IMR-90 (cell line): ENCODE data around the gene GOLIM4. TPM values are rescaled to one million over a fixed set of nuclear protein-coding genes. Genes with fewer than 3 reads are reported as not detected.
A peak's percentile ranks its signal among the peaks of the same experiment; 100 is the strongest.

Experiments used
- ATAC-seq: fragments of 200-7000 bp; cut with Tn5 transposase; 2 replicates; pipeline ENCODE4 v1.9.1; 2020; ENCODE audit warnings: low read depth, mild to moderate bottlenecking, moderate library complexity
- BruUV-seq: library from RNA; stranded (reverse); fragments of 400-500 nt; replicated peaks from 2 replicates; lab custom pipeline; 2021; lab: Mats Ljungman, UMichigan
- CTCF ChIA-PET: fragments of 300-600 bp; formaldehyde crosslinking; extraction: SDS; loops from one replicate; lab custom pipeline; 2021; ENCODE audit warnings: antibody characterized with exemption; lab: Yijun Ruan, JAX
- POLR2A ChIA-PET: fragments of 300-600 bp; sonication (Branson Sonifier 250); formaldehyde crosslinking; loops from one replicate; lab custom pipeline; 2022; ENCODE audit warnings: antibody characterized with exemption; ENCODE audit not compliant: unreplicated experiment; lab: Charles Lee
- DNase-seq: peaks from one replicate; pipeline ENCODE4 v3.0.0; 2013
- H2AFZ ChIP-seq: replicated peaks from 2 replicates; pipeline ENCODE3; 2013; ENCODE audit warnings: low read length, mild to moderate bottlenecking; ENCODE audit not compliant: poor library complexity
- H2AK5ac ChIP-seq: 2 replicates; pipeline ENCODE4 v1.6.1; 2013; ENCODE audit warnings: low read depth, low read length, inconsistent platforms
- H2AK9ac ChIP-seq: replicated peaks from 2 replicates; pipeline ENCODE3; 2013; ENCODE audit warnings: mild to moderate bottlenecking, low read depth, low read length, moderate library complexity; ENCODE audit not compliant: poor library complexity
- H2BK120ac ChIP-seq: 2 replicates; pipeline ENCODE4 v1.6.1; 2013; ENCODE audit warnings: low read depth, low read length, inconsistent platforms
- H2BK15ac ChIP-seq: 3 replicates; pipeline ENCODE4 v1.6.1; 2013; ENCODE audit warnings: low read depth, low read length, inconsistent platforms
- H2BK20ac ChIP-seq: 2 replicates; pipeline ENCODE4 v1.6.1; 2013; ENCODE audit warnings: low read depth, mild to moderate bottlenecking, inconsistent platforms, low read length, moderate library complexity
- H2BK5ac ChIP-seq: 2 replicates; pipeline ENCODE4 v1.6.1; 2013; ENCODE audit warnings: mild to moderate bottlenecking, low read depth, low read length, inconsistent platforms; ENCODE audit not compliant: poor library complexity, severe bottlenecking
- H3K14ac ChIP-seq: replicated peaks from 2 replicates; pipeline ENCODE4 v1.6.1; 2013; ENCODE audit warnings: low read depth, low read length, inconsistent platforms
- H3K18ac ChIP-seq: 2 replicates; pipeline ENCODE4 v1.6.1; 2013; ENCODE audit warnings: low read depth, low read length, control low read depth
- H3K23ac ChIP-seq: 2 replicates; pipeline ENCODE4 v1.6.1; 2013; ENCODE audit warnings: low read depth, low read length, inconsistent platforms
- H3K27ac ChIP-seq: 2 replicates; pipeline ENCODE4 v1.5.1; 2013; ENCODE audit warnings: mild to moderate bottlenecking, control low read depth, low read length; ENCODE audit not compliant: insufficient read depth
- H3K27me3 ChIP-seq: 2 replicates; pipeline ENCODE4 v1.6.1; 2013; ENCODE audit warnings: low read length; ENCODE audit not compliant: control insufficient read depth, insufficient read depth
- H3K36me3 ChIP-seq: 2 replicates; pipeline ENCODE4 v1.6.1; 2013; ENCODE audit warnings: low read length, mixed read lengths; ENCODE audit not compliant: control insufficient read depth, insufficient read depth
- H3K4ac ChIP-seq: 2 replicates; pipeline ENCODE4 v1.6.1; 2013; ENCODE audit warnings: low read depth, low read length, inconsistent platforms
- H3K4me1 ChIP-seq: 2 replicates; pipeline ENCODE4 v1.6.1; 2013; ENCODE audit warnings: low read length, mixed read lengths; ENCODE audit not compliant: control insufficient read depth, insufficient read depth
- H3K4me2 ChIP-seq: 2 replicates; pipeline ENCODE4 v1.6.1; 2013; ENCODE audit warnings: low read depth, mild to moderate bottlenecking, control low read depth, low read length, moderate library complexity
- H3K4me3 ChIP-seq: 2 replicates; pipeline ENCODE4 v1.5.1; 2013; ENCODE audit warnings: low read depth, mild to moderate bottlenecking, control low read depth, low read length, moderate library complexity; ENCODE audit not compliant: insufficient read depth
- H3K56ac ChIP-seq: 2 replicates; pipeline ENCODE4 v1.6.1; 2013; ENCODE audit warnings: low read length, inconsistent platforms; ENCODE audit not compliant: insufficient read depth; ENCODE audit errors: extremely low read depth
- H3K79me1 ChIP-seq, 2 experiments: 2 replicates each; pipeline ENCODE4 v1.6.1; 2013; ENCODE audit warnings: low read length in 2 of 2, inconsistent platforms in 1 of 2, low read depth in 1 of 2
- H3K9ac ChIP-seq: 2 replicates; pipeline ENCODE4 v1.6.1; 2013; ENCODE audit warnings: low read depth, low read length, control low read depth
- H3K9me1 ChIP-seq: 2 replicates; pipeline ENCODE4 v1.6.1; 2013; ENCODE audit warnings: low read length, inconsistent platforms; ENCODE audit not compliant: insufficient read depth
- H3K9me3 ChIP-seq: 2 replicates; pipeline ENCODE4 v1.6.1; 2013; ENCODE audit warnings: low read length; ENCODE audit not compliant: control insufficient read depth, insufficient read depth
- H4K20me1 ChIP-seq: 2 replicates; pipeline ENCODE4 v1.6.1; 2013; ENCODE audit warnings: low read length, inconsistent platforms; ENCODE audit not compliant: insufficient read depth
- H4K5ac ChIP-seq: 2 replicates; pipeline ENCODE4 v1.6.1; 2013; ENCODE audit warnings: mild to moderate bottlenecking, low read depth, low read length, control low read depth
- H4K8ac ChIP-seq, 2 experiments: 2 replicates each; pipeline ENCODE4 v1.6.1; 2013; ENCODE audit warnings: low read depth in 2 of 2, low read length in 2 of 2, control low read depth in 1 of 2, inconsistent platforms in 1 of 2
- H4K91ac ChIP-seq: 2 replicates; pipeline ENCODE4 v1.6.1; 2013; ENCODE audit warnings: low read depth, low read length, inconsistent platforms; ENCODE audit not compliant: insufficient read depth
- BHLHE40 ChIP-seq: fragments of 150-350 bp; IDR thresholded peaks from 2 replicates; pipeline ENCODE4 v1.6.1; 2016; ENCODE audit warnings: mild to moderate bottlenecking, low read depth, low read length
- CEBPB ChIP-seq: IDR thresholded peaks from 2 replicates; pipeline ENCODE4 v1.6.1; 2012; ENCODE audit warnings: low read depth, low read length, improper control_type of control experiment
- CHD1 ChIP-seq: IDR thresholded peaks from 2 replicates; pipeline ENCODE4 v1.6.1; 2012; ENCODE audit warnings: low read depth, low read length, improper control_type of control experiment
- FOS ChIP-seq: fragments of 150-350 bp; IDR thresholded peaks from 2 replicates; pipeline ENCODE4 v1.6.1; 2016; ENCODE audit warnings: low read depth, low read length
- MAFK ChIP-seq: IDR thresholded peaks from 2 replicates; pipeline ENCODE4 v1.6.1; 2012; ENCODE audit warnings: low read depth, low read length, improper control_type of control experiment
- MAZ ChIP-seq: IDR thresholded peaks from 2 replicates; pipeline ENCODE4 v1.6.1; 2012; ENCODE audit warnings: low read depth, mild to moderate bottlenecking, low read length, improper control_type of control experiment, moderate library complexity, borderline replicate concordance
- MXI1 ChIP-seq: IDR thresholded peaks from 2 replicates; pipeline ENCODE4 v1.6.1; 2012; ENCODE audit warnings: low read depth, mild to moderate bottlenecking, low read length, moderate library complexity, borderline replicate concordance
- NFE2L2 ChIP-seq: fragments of 150-350 bp; IDR thresholded peaks from 2 replicates; pipeline ENCODE4 v1.6.1; 2016; ENCODE audit warnings: low read depth, mild to moderate bottlenecking, low read length
- POLR2A ChIP-seq: IDR thresholded peaks from 2 replicates; pipeline ENCODE4 v1.6.1; 2012; ENCODE audit warnings: mild to moderate bottlenecking, low read depth, low read length
- RAD21 ChIP-seq: IDR thresholded peaks from 2 replicates; pipeline ENCODE4 v1.6.1; 2012; ENCODE audit warnings: low read length, improper control_type of control experiment
- RCOR1 ChIP-seq: IDR thresholded peaks from 2 replicates; pipeline ENCODE4 v1.6.1; 2012; ENCODE audit warnings: mild to moderate bottlenecking, low read length, improper control_type of control experiment; ENCODE audit not compliant: insufficient replicate concordance
- RFX5 ChIP-seq: IDR thresholded peaks from 2 replicates; pipeline ENCODE4 v1.8.0; 2012; ENCODE audit warnings: low read depth, mild to moderate bottlenecking, low read length, moderate library complexity
- SMC3 ChIP-seq: fragments of 150-350 bp; IDR thresholded peaks from 2 replicates; pipeline ENCODE4 v1.6.1; 2016; ENCODE audit warnings: low read depth, mild to moderate bottlenecking, antibody characterized with exemption, low read length, moderate library complexity
- WGBS, 2 experiments: methylation state at CpG; one replicate each; pipeline versions ENCODE4 v1.1.5 to v1.1.7; 2013; ENCODE audit warnings: missing lambda C conversion rate in 2 of 2; ENCODE audit not compliant: insufficient read length in 1 of 2; ENCODE audit errors: extremely low coverage in 2 of 2; 5-methylcytosine and 5-hydroxymethylcytosine counted together
- dilution Hi-C: fragments of 300-500 bp; cut with HindIII; formaldehyde crosslinking; loops from one replicate; pipeline ENCODE4 v1.14.3; 2018; ENCODE audit warnings: low sequenced_read_pairs; ENCODE audit not compliant: unreplicated experiment
- in situ Hi-C: fragments of 300-500 bp; cut with MboI; formaldehyde crosslinking; loops from 3 replicates; pipeline ENCODE4 v1.14.3; 2019; ENCODE audit warnings: low sequenced_read_pairs, inconsistent platforms, mixed read lengths
- intact Hi-C: fragments of 100-400 bp; cut with micrococcal nuclease; formaldehyde crosslinking; loops from 2 replicates; pipeline ENCODE4 v1.10.0; 2022
- polyA plus RNA-seq, 3 experiments: library from polyadenylated mRNA; depleted of rRNA; stranded (reverse); fragments of >200 nt; gene quantifications; 2 replicates each; pipeline ENCODE4 v1.2.3, GENCODE V29; 2012; ENCODE audit warnings: low replicate concordance in 1 of 3
- total RNA-seq: library from RNA; depleted of rRNA; stranded (reverse); fragments of >200 nt; gene quantifications from 2 replicates; pipeline ENCODE4 v1.2.3, GENCODE V29; 2012
- TF ChIP-seq, protein P1 (sequence below): fragments of 150-350 bp; IDR thresholded peaks from 2 replicates; pipeline ENCODE4 v1.6.1; 2016; ENCODE audit warnings: low read depth, mild to moderate bottlenecking, low read length, moderate library complexity, borderline replicate concordance
- TF ChIP-seq, protein P2 (sequence below): conservative IDR thresholded peaks from 2 replicates; pipeline ENCODE4 v1.5.1; 2012; ENCODE audit warnings: mild to moderate bottlenecking, low read depth, low read length, improper control_type of control experiment
- TF ChIP-seq, protein P3 (sequence below): fragments of 150-350 bp; IDR thresholded peaks from 2 replicates; pipeline ENCODE4 v1.6.1; 2017; ENCODE audit warnings: mild to moderate bottlenecking, antibody characterized with exemption, low read length, low read depth

The GOLIM4 gene
- total and polyA plus RNA-seq, 2 of the 4 experiments (the other 2 are of a cell fraction), result 44.6 to 71.2 TPM

DNA sequence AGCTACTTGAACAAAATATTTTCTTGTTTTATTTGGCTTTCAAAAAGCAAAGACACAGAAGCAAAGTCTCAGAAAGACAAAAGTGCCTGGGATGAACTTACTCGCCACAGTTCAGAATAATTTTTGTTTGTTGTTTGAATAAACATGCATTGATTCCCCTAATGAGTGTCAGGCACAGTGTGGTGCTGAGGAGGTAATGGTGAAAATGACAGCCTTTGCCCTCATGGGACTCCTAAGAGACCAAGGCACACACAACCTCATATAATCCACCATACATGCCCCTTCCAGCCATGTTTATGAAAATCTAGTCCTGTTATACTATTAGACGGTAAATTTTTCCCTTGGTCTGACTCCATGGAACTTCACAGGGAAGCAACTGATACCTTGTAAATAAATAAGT is 2.5 kb downstream of the GOLIM4 start:
- Histone ChIP-seq H3K23ac (peak overlapping the region; percentile 94), H2BK5ac (peak overlapping the region; percentile 46), H3K36me3 (no peaks in the 10 kb centered on the region; the same call in 1 of the 2 replicates), H3K9me3 (no peaks in the 10 kb centered on the region), H2AK9ac (no peak overlapping the region), H3K4ac (peak overlapping the region; percentile 44; the same call in 1 of the 2 replicates), H3K9ac (peak overlapping the region; percentile 74), H2BK120ac (peak overlapping the region; percentile 11; the same call in 1 of the 2 replicates), H4K91ac (no peak overlapping the region), H3K9me1 (no peaks in the 10 kb centered on the region), H3K27ac (peak overlapping the region; percentile 77; the same call in 1 of the 2 replicates), H3K27me3 (no peaks in the 10 kb centered on the region), H3K79me1 (peaks cover 3 to 28% of the 10 kb centered on the region in 2 experiments; a peak in 3 of 4 replicates), H3K56ac (peak overlapping the region; percentile 1; the same call in 1 of the 2 replicates), H3K4me2 (peak overlapping the region; percentile 100), H3K14ac (peak overlapping the region; percentile 16), H4K5ac (peak overlapping the region; percentile 74), H2BK15ac (no peak overlapping the region), H2BK20ac (no peak overlapping the region), H2AK5ac (peak overlapping the region; percentile 46; the same call in 1 of the 2 replicates), H4K20me1 (peaks cover 26% of the 10 kb centered on the region; the same call in 1 of the 2 replicates), H2AFZ (no peak overlapping the region), H3K4me3 (peak overlapping the region; percentile 74), H3K18ac (peak overlapping the region; percentile 84), H3K4me1 (peaks cover 13% of the 10 kb centered on the region), H4K8ac (peak overlapping the region in 1 of 2 experiments; percentile 74; a peak in 1 of 4 replicates)
- ATAC-seq (no peak), DNase-seq (no peak)
- in situ Hi-C loops (loop anchor here (25.0 kb wide), 2 partner anchors 1019 to 1669 kb away; partner anchors contain the start of genes ACTRT3, MYNN and TERC), intact Hi-C loops (loop anchor here (5.0 kb wide), 1 partner anchor 151 kb away; no protein-coding TSS in a partner anchor), dilution Hi-C loops (no loop called here)
- CTCF ChIA-PET, result interaction anchor here (1.2 to 2.4 kb wide), 3 partner anchors 46 to 73 kb away, joined by 3 to 11 read pairs (median 8); no protein-coding TSS in a partner anchor
- WGBS, 2 experiments, result no CpG with 5 or more reads among the region's 2 CpGs
- POLR2A ChIA-PET, result no interaction called here
- no peak for TF ChIP-seq BHLHE40
- no peak for TF ChIP-seq FOS
- no peak for TF ChIP-seq RCOR1
- TF ChIP-seq NFE2L2, result no peak
- TF ChIP-seq, protein P1, sequence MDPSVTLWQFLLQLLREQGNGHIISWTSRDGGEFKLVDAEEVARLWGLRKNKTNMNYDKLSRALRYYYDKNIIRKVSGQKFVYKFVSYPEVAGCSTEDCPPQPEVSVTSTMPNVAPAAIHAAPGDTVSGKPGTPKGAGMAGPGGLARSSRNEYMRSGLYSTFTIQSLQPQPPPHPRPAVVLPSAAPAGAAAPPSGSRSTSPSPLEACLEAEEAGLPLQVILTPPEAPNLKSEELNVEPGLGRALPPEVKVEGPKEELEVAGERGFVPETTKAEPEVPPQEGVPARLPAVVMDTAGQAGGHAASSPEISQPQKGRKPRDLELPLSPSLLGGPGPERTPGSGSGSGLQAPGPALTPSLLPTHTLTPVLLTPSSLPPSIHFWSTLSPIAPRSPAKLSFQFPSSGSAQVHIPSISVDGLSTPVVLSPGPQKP, result no peak
- no peak for TF ChIP-seq CHD1
- TF ChIP-seq MAFK, result no peak
- no peak for TF ChIP-seq SMC3
- TF ChIP-seq CEBPB, result no peak
- no peak for TF ChIP-seq RAD21
- TF ChIP-seq MXI1, result no peak
- TF ChIP-seq, protein P2, sequence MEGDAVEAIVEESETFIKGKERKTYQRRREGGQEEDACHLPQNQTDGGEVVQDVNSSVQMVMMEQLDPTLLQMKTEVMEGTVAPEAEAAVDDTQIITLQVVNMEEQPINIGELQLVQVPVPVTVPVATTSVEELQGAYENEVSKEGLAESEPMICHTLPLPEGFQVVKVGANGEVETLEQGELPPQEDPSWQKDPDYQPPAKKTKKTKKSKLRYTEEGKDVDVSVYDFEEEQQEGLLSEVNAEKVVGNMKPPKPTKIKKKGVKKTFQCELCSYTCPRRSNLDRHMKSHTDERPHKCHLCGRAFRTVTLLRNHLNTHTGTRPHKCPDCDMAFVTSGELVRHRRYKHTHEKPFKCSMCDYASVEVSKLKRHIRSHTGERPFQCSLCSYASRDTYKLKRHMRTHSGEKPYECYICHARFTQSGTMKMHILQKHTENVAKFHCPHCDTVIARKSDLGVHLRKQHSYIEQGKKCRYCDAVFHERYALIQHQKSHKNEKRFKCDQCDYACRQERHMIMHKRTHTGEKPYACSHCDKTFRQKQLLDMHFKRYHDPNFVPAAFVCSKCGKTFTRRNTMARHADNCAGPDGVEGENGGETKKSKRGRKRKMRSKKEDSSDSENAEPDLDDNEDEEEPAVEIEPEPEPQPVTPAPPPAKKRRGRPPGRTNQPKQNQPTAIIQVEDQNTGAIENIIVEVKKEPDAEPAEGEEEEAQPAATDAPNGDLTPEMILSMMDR, result no peak
- no peak for TF ChIP-seq RFX5
- no peak for TF ChIP-seq MAZ
- no peak for TF ChIP-seq POLR2A
- TF ChIP-seq, protein P3, sequence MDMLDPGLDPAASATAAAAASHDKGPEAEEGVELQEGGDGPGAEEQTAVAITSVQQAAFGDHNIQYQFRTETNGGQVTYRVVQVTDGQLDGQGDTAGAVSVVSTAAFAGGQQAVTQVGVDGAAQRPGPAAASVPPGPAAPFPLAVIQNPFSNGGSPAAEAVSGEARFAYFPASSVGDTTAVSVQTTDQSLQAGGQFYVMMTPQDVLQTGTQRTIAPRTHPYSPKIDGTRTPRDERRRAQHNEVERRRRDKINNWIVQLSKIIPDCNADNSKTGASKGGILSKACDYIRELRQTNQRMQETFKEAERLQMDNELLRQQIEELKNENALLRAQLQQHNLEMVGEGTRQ, result no peak
- no TSS peak for BruUV-seq
